ENCODE data around the gene WDPCP.

DNA sequence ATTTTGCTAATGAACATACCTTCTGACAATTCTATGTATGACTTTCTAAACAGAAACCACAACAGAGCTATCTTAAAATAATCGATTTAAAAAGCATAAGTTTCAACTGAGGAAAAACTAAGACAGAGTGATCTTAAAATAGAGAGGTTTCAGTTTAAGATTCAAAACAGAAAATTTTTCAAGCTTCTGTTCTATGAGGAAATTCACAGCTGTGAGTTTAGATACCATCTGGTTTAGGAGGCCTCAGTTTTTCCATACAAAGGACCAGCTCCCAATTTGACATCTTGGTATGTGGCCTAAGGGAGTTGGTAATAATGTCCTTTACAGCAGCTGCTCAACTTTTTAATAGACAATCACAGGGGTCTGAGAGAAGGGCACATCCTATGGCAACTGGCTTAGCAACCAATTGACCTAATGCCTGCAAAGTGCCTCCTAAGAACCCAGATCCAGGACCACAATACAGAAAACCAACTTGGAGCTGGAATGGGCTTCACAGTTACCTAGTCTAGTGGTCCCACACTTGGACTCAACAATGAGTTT, 40.2 kb upstream of the WDPCP start:
- TF ChIP-seq POLR2AphosphoS5 (IDR thresholded peaks at IDR 0.05; ENCODE audit: borderline replicate concordance, low read depth, low read length): no peak
- TF ChIP-seq EZH2 (IDR thresholded peaks at IDR 0.05): no peak

All from SK-N-MC (cell line).